ENCODE results near the gene DOK3. TPM values are rescaled to one million over a fixed set of nuclear protein-coding genes. Genes with fewer than 3 reads are reported as not detected.

The DOK3 gene
- total and polyA plus RNA-seq, 2 of the 13 experiments (the other 11 are each of a cell fraction or from before 2014, with no cell fraction given): 1.4 to 1.5 TPM

DNA sequence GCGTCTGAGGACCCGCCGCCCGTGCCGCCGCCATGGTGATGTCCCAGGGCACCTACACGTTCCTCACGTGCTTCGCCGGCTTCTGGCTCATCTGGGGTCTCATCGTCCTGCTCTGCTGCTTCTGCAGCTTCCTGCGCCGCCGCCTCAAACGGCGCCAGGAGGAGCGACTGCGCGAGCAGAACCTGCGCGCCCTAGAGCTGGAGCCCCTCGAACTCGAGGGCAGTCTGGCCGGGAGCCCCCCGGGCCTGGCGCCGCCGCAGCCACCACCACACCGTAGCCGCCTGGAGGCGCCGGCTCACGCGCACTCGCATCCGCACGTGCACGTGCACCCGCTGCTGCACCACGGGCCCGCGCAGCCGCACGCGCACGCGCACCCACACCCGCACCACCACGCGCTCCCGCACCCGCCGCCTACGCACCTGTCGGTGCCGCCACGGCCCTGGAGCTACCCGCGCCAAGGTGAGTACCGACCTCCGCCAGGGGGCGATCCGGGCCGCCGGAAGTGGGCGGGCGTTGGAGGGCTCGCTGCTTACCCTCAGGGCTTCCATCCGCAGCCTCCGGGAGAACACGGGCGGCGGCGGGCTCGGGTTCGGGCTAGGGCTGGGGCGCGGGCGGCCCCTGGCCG is 54.5 kb downstream of the DOK3 start (continued):
- TF ChIP-seq ZNF446 (CRISPR knock-in tag; IDR thresholded peaks at IDR 0.05): peak; percentile 94
- TF ChIP-seq, protein P1, sequence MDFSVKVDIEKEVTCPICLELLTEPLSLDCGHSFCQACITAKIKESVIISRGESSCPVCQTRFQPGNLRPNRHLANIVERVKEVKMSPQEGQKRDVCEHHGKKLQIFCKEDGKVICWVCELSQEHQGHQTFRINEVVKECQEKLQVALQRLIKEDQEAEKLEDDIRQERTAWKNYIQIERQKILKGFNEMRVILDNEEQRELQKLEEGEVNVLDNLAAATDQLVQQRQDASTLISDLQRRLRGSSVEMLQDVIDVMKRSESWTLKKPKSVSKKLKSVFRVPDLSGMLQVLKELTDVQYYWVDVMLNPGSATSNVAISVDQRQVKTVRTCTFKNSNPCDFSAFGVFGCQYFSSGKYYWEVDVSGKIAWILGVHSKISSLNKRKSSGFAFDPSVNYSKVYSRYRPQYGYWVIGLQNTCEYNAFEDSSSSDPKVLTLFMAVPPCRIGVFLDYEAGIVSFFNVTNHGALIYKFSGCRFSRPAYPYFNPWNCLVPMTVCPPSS (IDR thresholded peaks at IDR 0.05): no peak
- TF ChIP-seq, protein P2, sequence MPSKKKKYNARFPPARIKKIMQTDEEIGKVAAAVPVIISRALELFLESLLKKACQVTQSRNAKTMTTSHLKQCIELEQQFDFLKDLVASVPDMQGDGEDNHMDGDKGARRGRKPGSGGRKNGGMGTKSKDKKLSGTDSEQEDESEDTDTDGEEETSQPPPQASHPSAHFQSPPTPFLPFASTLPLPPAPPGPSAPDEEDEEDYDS (CRISPR knock-in tag; IDR thresholded peaks at IDR 0.05): 0 out of 2 replicates have a peak, but pooled peaks have one; percentile 15
- no peak for TF ChIP-seq ZKSCAN8 (CRISPR knock-in tag; IDR thresholded peaks at IDR 0.05; ENCODE audit: borderline replicate concordance)
- TF ChIP-seq SP2 (CRISPR knock-in tag; IDR thresholded peaks at IDR 0.05): peak; percentile 73
- TF ChIP-seq ZNF441 (CRISPR knock-in tag; IDR thresholded peaks at IDR 0.05; ENCODE audit: borderline replicate concordance): no peak; the same call in 1 of the 2 replicates
- TF ChIP-seq RBM22 (optimal IDR thresholded peaks at IDR 0.05; ENCODE audit: low read length): peak; percentile 66
- TF ChIP-seq, protein P3, sequence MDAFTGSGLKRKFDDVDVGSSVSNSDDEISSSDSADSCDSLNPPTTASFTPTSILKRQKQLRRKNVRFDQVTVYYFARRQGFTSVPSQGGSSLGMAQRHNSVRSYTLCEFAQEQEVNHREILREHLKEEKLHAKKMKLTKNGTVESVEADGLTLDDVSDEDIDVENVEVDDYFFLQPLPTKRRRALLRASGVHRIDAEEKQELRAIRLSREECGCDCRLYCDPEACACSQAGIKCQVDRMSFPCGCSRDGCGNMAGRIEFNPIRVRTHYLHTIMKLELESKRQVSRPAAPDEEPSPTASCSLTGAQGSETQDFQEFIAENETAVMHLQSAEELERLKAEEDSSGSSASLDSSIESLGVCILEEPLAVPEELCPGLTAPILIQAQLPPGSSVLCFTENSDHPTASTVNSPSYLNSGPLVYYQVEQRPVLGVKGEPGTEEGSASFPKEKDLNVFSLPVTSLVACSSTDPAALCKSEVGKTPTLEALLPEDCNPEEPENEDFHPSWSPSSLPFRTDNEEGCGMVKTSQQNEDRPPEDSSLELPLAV (CRISPR knock-in tag; conservative IDR thresholded peaks at IDR 0.05; ENCODE audit: low read depth): no peak
- TF ChIP-seq ZNF788 (CRISPR knock-in tag; IDR thresholded peaks at IDR 0.05; ENCODE audit: borderline replicate concordance): peak; percentile 35
- no peak for TF ChIP-seq FOSL1 (CRISPR knock-in tag; IDR thresholded peaks at IDR 0.05; ENCODE audit: borderline replicate concordance)
- TF ChIP-seq HDAC2 (CRISPR knock-in tag; IDR thresholded peaks at IDR 0.05): peak; percentile 56
- TF ChIP-seq SMARCC2 (IDR thresholded peaks at IDR 0.05): no peak
- TF ChIP-seq SRSF9 (IDR thresholded peaks at IDR 0.05; ENCODE audit: borderline replicate concordance, insufficient read depth, low read depth, low read length, poor library complexity, severe bottlenecking): no peak
- peak; percentile 65; the same call in 1 of the 2 replicates for TF ChIP-seq ZNF235 (CRISPR knock-in tag; IDR thresholded peaks at IDR 0.05; ENCODE audit: borderline replicate concordance)
- no peak for TF ChIP-seq HHEX (CRISPR knock-in tag; IDR thresholded peaks at IDR 0.05)
- TF ChIP-seq, protein P4, sequence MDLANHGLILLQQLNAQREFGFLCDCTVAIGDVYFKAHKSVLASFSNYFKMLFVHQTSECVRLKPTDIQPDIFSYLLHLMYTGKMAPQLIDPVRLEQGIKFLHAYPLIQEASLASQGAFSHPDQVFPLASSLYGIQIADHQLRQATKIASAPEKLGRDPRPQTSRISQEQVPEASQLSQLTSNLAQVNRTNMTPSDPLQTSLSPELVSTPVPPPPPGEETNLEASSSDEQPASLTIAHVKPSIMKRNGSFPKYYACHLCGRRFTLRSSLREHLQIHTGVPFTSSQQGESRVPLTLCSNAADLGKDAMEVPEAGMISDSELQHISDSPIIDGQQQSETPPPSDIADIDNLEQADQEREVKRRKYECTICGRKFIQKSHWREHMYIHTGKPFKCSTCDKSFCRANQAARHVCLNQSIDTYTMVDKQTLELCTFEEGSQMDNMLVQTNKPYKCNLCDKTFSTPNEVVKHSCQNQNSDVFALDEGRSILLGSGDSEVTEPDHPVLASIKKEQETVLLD (CRISPR knock-in tag; IDR thresholded peaks at IDR 0.05; ENCODE audit: low read depth): peak; percentile 87
- peak; percentile 69 for TF ChIP-seq POGZ (CRISPR knock-in tag; IDR thresholded peaks at IDR 0.05)
- TF ChIP-seq, protein P5, sequence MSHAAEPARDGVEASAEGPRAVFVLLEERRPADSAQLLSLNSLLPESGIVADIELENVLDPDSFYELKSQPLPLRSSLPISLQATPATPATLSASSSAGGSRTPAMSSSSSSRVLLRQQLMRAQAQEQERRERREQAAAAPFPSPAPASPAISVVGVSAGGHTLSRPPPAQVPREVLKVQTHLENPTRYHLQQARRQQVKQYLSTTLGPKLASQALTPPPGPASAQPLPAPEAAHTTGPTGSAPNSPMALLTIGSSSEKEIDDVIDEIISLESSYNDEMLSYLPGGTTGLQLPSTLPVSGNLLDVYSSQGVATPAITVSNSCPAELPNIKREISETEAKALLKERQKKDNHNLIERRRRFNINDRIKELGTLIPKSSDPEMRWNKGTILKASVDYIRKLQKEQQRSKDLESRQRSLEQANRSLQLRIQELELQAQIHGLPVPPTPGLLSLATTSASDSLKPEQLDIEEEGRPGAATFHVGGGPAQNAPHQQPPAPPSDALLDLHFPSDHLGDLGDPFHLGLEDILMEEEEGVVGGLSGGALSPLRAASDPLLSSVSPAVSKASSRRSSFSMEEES (CRISPR knock-in tag; IDR thresholded peaks at IDR 0.05): no peak
- no peak for TF ChIP-seq NCOA5 (CRISPR knock-in tag; IDR thresholded peaks at IDR 0.05)
- 0 out of 2 replicates have a peak, but pooled peaks have one; percentile 9 for TF ChIP-seq BRCA1 (CRISPR knock-in tag; IDR thresholded peaks at IDR 0.05)
- TF ChIP-seq NR2F6 (IDR thresholded peaks at IDR 0.05): no peak
- peak; percentile 40 for TF ChIP-seq NR2F6 (CRISPR knock-in tag; IDR thresholded peaks at IDR 0.05)
- TF ChIP-seq PHF20 (CRISPR knock-in tag; IDR thresholded peaks at IDR 0.05): peak; percentile 65; the same call in 1 of the 2 replicates
